A673 (cell line): Measurements from ENCODE around the gene MYO1E.

Experiments used
- EZH2 ChIP-seq: fragments of 200-600 bp; sonication (generic); IDR thresholded peaks from 2 replicates; pipeline ENCODE4 v1.6.1; 2017; ENCODE audit warnings: borderline replicate concordance, low read depth, mild to moderate bottlenecking, mixed read lengths, antibody characterized with exemption, low read length; ENCODE audit not compliant: poor library complexity, severe bottlenecking
- TF ChIP-seq, protein P1 (sequence below): fragments of 300-800, 200-600 bp; sonication (generic); conservative IDR thresholded peaks from 2 replicates; pipeline ENCODE4 v1.5.1; 2017; ENCODE audit warnings: low read depth, mild to moderate bottlenecking, antibody characterized with exemption, low read length, moderate library complexity, mixed read lengths

GRCh38 chr15:59170295-59171066, 202.2 kb downstream of the MYO1E start:
- TF ChIP-seq, protein P1, sequence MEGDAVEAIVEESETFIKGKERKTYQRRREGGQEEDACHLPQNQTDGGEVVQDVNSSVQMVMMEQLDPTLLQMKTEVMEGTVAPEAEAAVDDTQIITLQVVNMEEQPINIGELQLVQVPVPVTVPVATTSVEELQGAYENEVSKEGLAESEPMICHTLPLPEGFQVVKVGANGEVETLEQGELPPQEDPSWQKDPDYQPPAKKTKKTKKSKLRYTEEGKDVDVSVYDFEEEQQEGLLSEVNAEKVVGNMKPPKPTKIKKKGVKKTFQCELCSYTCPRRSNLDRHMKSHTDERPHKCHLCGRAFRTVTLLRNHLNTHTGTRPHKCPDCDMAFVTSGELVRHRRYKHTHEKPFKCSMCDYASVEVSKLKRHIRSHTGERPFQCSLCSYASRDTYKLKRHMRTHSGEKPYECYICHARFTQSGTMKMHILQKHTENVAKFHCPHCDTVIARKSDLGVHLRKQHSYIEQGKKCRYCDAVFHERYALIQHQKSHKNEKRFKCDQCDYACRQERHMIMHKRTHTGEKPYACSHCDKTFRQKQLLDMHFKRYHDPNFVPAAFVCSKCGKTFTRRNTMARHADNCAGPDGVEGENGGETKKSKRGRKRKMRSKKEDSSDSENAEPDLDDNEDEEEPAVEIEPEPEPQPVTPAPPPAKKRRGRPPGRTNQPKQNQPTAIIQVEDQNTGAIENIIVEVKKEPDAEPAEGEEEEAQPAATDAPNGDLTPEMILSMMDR: no peak
- TF ChIP-seq EZH2: no peak
